HG02642 (cell line): ENCODE results near the gene CDH26.

Source experiments
- ATAC-seq: cut with Tn5 transposase; IDR thresholded peaks from one replicate; pipeline ENCODE4 v1.9.1; 2021; ENCODE audit warnings: mild to moderate bottlenecking; ENCODE audit not compliant: unreplicated experiment, poor library complexity

Gene CDH26

DNA sequence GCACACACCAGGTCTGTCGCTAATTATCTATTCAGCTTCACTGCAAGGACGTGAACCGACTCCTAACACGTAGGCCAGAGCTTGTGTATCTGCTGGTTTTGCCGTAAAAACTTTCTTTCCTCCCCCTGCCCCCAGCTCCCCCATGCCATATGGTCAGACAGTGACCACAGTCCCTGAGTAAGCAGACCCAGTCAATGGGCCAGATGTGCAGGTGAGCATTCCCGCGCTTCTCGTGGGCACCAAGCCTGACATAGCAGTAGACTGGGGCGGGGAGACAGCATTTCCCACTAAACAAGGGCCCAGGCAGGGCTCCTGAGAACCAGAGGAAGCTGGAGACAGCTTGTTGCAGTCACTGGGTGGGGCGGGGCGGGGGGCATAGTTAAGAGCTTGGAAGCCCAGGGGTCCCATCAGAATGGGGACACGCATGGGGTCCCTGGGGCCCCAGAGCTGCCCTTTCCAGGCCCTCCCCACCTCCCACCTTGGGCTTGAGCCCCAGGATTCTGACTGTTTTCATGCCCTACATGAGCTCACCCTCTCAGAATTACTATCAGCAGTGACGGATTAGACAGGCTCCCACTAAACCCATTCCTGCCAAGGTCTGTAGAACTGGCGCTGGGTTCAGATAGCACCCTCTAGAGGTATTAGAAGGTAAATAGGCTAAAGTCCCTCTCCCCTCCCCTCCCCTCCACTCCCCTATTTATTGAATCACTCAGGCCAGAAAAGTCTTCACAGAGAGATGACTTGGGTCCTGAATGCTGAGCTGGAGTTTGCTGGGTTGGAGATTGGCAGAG is 51.8 kb downstream of the CDH26 start:
- ATAC-seq: no peak

DNA sequence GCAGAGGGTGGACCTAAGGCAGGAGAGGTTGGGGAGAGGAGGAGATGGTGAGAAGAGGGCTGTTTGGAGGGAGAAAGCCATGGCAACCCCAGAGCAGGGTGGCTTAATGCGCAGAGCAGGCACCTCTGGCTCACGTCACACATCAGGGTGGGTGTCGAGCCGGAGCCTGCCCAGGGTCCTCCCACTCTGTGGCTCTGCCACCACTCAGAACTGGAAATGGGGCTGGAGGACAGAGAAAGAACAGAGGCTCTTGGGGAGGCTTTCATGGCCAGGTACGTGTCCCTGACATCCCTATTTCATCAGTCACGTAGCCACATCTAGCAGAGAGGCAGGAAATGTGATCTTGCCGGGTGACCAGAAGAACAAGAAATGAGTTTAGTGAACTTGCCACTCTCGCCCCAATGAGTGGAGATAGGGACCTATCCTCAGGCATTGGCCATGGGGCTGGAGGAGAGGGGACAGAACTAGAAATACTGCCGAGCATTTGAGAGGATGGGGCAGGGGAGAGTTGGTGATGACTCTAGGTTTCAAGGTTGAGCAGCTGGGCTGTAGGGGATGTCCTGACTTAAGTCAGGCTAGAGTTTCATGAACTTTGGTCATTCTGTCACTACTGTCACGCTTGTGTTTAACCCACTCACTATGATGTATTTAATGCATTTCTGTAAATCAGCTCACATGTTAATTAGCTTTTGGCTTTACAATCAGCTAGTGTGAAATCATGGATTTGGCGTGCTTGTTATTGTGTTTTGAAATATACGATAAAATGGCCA is 52.7 kb downstream of the CDH26 start:
- no peak for ATAC-seq

GRCh38 chr20:60011512-60012507 is 53.6 kb downstream of the CDH26 start:
- ATAC-seq: no peak

DNA sequence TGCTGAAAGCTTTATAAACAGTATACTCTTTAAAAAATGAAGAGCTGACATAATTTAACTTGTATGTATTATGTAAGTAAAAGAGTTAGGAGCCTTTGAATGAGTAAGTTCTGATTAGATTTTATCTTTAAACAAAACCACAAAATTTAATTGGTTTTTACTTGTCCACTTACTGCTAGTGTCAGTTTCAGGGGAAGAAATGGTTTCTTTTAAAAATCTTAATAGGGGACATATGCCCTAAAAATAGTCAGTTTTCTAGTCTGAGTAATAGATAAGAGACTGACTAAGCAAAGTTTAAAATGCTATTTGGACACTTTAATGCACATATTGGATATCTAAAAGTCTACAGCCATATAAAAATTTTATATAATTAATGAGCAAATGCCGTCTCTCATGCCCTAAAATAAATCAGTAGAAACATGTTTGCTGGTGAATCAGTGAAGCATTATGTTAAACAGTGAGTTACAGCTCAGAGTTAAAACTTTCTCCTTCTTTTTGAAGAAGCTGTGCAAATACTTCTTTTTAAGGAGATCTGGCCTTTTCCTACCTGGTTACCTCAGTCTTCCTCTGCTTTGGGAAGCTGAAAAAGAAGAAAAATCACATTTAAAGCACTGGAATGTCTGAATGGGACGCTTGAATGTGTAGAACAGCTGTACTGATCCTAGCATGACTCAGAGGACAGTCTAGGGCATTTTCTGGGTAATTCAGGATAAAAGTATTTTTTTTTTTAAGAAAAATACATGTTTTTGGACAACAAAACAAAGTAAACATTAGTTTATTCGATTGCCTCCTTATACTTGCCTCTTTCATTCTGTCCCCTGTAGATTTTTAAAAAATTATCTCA is 55.3 kb downstream of the CDH26 start:
- ATAC-seq: no peak

GRCh38 chr20:60016406-60016805 is 58.2 kb downstream of the CDH26 start:
- no peak for ATAC-seq

GRCh38 chr20:60020251-60020650 is 62.0 kb downstream of the CDH26 start:
- no peak for ATAC-seq

DNA sequence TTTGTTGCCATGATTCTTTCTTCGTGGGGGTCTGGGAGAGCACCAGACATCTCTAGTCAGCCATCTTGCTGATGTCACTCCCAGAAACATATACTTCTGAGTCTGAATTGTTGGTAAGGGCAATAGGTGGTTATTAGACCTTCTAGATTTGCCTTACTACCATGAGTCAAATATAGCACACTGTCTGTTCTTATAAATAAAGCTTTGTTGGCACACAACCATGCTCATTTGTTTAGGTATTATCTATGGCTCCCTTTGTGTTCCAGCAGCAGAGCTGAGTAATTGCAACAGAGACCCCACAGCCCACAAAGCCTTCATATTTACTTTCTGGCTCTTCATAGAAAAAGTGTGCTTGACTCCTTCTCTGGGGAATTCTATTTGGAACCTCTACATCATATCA is 62.9 kb downstream of the CDH26 start:
- ATAC-seq: no peak

DNA sequence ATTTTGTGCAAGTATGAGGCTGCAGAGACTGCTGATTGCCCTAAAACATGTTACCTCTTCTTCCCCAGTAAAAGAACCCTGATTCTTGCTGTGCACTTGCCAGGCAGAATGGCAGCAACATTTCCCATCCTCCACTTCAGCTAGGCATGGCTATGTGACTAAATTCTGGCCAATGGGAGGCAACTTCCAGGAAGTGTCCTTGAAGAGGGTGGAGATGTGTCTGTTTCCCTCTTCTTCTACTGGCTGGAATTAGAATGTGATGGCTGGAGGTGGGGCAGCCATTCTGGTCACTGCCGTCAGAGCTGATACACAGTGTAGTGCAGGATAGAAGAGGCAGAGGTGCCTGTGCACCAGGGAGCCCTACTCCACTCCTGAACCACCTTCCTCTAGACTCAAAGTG is 64.6 kb downstream of the CDH26 start:
- no peak for ATAC-seq

DNA sequence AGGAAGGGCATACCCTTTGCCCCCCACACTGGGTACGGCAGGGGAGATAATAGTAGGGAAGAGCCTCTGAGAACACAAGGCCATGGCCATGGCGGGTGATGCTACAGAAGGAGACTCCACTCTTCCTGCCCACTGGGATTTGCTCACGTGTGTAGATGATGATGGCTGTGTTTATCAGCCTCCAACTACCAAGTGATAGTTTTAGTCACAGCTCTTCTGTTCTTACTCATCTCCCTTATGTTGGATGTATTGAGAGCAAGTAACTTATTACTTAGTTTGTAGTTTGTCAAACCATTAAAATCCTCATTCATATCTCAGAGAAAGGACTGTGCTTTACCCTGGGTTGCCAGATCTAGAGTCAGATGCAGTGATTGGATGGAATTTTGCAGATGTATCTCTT is 66.0 kb downstream of the CDH26 start:
- ATAC-seq: no peak

GRCh38 chr20:60024801-60025200 is 66.6 kb downstream of the CDH26 start:
- ATAC-seq: no peak

DNA sequence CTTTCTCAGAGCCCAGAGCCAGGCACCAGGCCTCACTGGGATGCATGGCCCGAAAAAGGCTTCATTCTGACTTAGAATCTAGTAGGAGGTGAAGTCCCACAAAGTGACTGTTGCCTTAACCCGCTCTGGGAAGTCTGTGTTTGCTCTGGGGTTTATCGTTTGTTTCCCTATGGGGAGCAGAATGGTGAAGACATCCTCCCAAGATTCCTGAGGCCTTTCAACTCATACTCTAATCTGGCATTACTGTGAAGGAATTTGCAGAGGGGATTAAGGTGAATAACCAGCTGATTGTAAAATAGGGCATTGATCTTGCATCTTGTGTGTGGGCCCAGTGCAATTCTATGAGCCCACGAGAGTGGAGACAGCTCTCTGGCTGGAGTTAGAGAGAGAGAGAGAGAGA is 67.8 kb downstream of the CDH26 start:
- ATAC-seq: no peak

DNA sequence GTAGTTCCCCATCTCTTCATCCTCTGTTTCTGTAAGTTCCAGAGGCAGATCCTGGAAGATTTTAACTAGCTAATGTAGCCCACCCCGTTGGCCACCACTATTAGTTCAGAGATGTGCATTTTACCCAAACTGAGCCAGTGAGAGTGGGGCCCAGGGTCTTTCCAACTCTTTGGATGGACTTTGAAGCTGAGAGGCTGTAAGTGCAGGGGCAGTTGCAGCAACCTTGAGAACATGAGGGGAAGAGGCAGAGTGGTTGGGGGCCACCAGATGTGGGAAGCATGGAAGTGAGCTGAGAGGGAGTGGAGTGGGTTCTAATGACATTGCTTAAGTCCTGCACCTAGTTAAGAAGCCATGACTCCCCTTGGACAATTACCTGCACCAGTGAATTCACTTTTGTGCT is 72.2 kb downstream of the CDH26 start:
- no peak for ATAC-seq

GRCh38 chr20:60031107-60031506 is 72.9 kb downstream of the CDH26 start:
- ATAC-seq: no peak

DNA sequence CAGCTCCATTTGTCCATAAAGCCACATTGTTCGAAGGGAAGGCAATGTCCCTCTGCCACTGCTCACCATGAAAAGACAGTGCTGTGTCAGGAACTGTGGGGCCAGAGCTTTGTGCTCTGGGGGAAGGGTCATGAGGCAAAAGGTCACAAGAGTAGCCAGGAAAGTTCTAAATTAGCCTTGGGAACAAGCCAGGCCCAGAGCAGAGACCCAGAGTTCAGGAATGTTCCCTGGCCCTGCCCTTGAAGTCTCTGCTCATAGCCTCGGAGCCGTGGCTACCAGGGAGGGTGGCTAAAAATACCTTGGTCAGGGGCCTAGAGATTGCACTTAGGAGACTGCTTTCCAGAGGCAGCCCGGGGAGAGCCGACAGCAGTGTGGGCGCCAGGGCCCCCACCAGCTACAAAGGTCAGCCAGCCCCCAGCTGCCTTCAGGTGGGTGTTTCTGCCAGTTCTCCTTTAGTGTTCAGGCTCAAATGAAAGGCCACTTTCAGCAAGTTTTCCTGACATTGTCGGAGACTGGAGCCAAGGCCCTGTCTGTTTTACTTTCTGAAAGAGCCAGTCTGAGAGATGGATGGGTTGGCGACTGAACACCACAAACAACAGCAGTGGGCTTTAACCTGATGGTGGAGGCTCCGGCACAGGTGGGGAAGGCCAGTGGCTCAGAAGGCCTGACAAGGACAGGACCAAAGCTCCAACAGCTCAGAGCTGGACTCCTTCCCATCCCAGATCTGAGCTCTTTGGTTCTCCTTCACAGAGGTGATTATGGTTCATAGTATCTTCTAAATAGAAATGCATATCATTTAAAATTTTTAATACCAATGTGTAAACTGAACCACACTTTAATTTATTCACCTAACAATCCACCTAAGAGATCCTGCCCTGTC is 76.2 kb downstream of the CDH26 start:
- ATAC-seq: no peak

DNA sequence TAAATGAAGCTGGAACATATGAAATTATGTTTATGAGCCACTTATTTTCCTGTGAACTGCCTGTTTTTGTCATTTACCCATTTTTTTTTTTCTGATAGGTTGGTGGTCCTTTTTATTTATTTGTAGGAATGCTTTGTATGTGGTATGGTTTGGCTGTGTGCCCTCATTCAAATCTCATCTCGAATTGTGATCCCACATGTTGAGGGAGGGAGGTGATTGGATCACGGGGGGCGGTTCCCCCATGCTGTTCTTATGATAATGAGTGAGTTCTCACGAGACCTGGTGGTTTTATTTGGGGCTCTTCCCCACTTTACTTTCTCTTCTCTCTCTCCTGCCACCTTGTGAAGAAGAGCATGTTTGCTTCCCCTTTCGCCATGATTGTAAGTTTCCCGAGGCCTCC is 77.3 kb downstream of the CDH26 start:
- ATAC-seq: no peak

DNA sequence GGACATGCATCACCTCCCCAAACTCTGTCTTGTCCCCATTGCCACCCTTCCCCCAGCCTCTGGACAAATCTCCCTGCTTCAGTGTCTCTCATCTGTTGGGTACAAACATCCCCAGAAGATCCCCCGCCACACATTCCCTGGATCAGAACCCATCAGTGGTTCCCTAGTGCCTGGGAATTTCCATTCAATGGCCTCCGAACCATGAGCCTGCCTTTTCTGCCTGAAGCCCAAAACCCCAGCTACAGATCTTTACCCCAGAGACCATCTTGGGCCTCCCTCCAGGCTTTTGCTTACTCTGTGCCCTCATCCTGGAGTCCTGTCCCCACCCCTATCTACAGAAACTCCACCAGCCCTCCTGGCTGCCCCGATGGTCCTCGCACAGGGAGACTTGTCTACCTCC is 78.1 kb downstream of the CDH26 start:
- no peak for ATAC-seq

GRCh38 chr20:60036746-60037499 is 78.7 kb downstream of the CDH26 start:
- ATAC-seq: no peak

GRCh38 chr20:60038400-60039008 is 80.3 kb downstream of the CDH26 start:
- ATAC-seq: no peak
